GM21825 (cell line): Measurements from ENCODE around the gene KCTD14.

Experiments used
- ATAC-seq: cut with Tn5 transposase; IDR thresholded peaks from one replicate; pipeline ENCODE4 v1.9.1; 2021; ENCODE audit warnings: mild to moderate bottlenecking, moderate library complexity; ENCODE audit not compliant: unreplicated experiment

The KCTD14 gene

DNA sequence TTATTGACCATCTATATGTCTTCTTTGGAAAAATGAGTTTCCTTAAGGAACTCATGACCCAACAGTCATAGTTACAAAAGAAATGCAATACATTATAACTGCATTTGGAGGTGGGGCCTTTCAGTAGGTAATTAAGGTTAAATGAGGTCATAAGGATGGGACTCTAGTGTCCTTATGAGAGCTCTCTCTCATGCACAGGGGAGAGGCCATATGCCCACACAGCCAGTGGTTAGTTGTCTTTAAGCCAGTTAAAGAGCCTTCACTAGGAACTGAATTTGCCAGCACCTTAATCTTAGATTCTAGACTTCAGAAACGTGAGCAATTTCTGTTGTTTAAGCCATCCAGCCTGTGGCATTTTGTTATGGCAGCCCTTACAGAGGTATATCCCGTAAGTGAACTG lies 56.0 kb downstream of the KCTD14 start:
- ATAC-seq = no peak

DNA sequence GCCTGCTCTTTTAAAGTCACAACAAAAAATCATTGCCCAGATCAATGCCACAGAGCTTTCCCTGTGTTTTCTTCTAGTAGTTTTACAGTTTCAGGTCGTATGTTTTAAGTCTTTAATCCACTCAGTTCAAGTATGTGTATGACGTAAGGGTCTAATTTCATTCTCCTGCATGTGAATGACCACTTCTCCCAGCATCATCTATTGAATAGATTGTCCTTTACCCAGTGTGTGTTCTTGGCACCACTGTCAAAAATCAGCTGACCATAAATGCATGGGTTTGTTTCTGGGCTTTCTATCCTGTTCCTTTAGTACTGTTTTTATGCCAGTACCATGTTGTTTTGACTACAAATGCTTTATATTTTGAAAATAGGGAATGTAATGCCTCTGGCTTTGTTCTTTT lies 56.7 kb downstream of the KCTD14 start:
- ATAC-seq = no peak
